Middle frontal gyrus (tissue), 1 donor: Measurements from ENCODE around the gene LGALS3.

Source experiments
- DNase-seq: peaks from one replicate; pipeline ENCODE4 v3.0.0-alpha.2; 2015; ENCODE audit warnings: low spot score; ENCODE audit errors: extremely low spot score

LGALS3 gene

DNA sequence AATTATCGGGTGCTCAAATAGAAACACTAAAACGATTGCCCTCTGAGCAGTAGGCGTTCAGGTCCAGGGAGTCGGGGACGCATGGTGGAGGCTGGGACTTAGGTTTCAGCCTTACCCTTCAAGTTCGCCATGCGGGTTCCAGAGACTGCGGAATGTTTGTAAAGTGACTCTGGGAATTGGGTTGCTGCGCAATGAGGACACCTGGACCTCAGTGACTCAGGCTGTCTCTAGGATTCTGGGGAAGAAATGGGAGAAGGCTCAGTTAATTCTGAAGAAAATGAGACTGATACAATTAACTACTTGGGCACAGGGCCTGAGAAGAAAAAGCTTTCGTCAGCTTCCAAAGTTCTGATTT lies 1.1 kb downstream of the LGALS3 start:
- DNase-seq, result no peak

DNA sequence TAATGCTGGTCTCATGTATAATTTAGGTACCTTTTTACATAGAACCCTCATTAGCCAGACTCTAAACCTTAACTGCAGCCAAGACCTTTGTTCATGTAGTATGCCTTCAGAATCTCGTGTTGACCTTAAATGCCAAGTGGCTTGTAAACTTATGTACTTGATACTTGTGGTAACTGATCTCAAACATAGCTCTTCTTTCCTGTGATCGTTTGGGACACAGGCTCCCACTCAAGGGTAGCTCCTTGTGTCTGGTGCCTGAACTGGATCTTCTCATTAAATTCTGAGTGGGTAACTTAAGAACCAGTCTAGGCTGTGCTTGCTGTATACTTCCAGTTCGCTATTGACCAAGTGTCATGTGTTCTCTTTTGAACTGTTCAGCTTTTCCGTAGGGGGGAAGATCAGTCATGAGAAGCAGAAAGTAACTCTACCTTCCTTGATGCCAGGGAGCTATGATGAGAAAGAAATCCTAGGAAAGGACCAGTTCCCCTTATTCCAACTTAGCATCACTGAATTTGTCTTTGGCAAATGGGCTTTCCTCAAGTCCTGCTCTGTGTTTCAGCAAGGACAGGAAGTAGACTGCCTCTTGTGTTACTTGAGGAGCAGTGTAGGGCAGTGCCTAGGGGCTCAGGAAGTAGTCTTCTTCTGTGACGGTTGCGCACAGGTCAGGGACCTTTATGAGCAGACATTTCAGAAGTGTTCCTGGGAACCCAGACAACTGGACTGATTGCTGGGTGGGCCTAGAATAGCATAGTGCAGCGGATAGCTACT lies 2.5 kb downstream of the LGALS3 start:
- no peak for DNase-seq

DNA sequence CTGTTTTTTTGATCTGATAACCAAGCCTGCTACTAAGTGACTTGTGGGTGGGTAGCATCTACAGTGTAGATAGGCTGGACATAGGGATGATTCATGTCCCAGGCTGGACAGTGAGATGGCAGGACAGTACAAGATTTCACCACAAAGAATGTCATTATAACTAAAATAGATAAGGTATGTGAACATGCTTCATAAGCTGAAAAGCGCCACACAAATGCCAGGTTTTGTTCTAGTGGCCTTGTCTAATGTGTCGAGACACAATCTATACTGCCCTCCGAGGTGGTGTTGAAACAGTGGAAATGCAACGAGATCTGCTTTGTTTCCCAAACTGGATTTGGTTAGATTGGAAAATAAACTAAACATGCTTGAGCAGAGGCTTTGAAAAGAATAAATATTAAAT lies 4.4 kb downstream of the LGALS3 start:
- no peak for DNase-seq

DNA sequence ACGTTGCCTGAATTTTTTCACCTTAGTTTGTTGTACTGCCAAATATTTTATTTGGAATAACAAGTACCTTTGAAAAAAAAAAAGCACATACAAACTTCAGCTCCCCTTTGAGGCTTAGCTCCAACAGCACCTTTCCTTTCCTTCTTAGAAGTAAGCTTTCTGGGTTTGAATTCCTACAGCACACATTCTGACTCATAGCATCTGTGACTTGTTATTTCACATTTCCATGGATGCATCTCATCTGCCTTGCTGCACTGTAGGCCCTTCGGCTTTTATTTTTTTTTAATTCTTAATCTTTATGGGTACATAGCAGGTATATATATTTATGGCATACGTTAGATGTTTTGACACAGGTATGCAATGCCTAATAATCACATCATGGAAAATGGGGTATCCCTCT lies 7.2 kb downstream of the LGALS3 start:
- DNase-seq, result no peak

DNA sequence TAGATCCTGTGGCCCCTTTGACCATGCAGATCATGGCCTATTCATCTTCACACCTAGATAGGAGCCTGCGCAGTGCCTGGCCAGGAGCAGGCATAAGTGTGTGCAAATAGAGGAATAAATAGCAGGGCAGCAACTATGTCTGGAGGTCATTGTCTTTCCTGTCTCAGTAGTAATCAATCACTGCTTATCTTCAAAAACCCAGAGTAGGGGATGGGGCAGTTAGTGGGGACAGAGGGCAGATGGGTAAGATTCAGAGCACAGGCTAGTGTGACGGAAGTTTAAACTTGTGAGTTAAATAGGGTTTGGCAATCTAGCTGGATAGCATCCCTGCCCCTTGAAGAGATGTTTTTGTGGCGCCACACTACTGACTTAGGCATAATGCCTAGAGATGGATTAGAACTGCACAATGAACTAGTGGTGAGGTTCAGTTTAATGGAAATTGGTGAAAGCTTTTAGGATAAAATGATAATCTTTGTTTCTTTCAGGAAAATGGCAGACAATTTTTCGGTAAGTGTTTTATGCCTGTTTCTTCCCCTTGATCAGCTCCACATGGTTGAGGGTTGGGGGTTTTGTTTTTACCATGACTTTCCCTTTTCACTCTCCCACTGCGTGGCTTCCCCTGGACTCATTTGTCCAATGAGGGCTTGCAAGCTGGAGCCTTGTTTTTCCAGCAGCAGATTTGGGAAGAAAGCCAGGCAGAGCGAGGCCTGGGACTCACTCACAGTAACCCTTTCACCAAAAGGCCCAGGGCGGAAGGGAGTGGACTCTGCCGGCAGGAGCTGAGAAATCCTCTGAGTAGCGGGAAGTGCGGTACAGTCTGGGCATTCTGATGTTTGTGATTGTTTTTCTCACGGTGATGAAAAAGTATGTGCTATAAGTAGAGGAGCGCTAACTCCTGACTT lies 8.1 kb downstream of the LGALS3 start:
- DNase-seq, result peak; percentile 27

DNA sequence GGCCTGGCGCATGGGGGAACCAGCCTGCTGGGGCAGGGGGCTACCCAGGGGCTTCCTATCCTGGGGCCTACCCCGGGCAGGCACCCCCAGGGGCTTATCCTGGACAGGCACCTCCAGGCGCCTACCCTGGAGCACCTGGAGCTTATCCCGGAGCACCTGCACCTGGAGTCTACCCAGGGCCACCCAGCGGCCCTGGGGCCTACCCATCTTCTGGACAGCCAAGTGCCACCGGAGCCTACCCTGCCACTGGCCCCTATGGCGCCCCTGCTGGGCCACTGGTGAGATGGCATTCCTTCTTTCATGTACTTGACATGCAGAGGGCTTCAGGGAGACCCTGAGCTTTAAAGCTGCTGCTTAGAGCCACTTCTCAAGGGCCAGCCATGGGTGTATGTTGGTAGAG lies 9.0 kb downstream of the LGALS3 start:
- no peak for DNase-seq

DNA sequence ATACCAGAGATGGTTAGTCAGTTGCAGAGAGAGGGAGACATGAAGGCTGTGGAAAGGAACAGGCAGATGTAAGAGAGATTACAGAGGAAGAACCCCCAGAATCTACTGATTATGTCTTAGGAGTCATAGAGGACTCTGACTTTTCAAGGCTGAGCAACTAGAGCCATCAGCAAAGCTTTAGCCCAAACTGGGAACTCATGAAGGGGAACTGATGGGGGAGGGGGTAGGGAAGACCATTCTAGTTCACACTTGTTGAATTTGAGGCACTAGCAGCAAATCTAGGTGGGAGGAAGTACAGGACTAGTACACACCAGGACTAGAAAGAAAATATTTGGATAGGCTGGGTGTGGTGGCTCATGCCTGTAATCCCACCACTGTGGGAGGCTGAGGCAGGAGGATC lies 10.1 kb downstream of the LGALS3 start:
- no peak for DNase-seq

DNA sequence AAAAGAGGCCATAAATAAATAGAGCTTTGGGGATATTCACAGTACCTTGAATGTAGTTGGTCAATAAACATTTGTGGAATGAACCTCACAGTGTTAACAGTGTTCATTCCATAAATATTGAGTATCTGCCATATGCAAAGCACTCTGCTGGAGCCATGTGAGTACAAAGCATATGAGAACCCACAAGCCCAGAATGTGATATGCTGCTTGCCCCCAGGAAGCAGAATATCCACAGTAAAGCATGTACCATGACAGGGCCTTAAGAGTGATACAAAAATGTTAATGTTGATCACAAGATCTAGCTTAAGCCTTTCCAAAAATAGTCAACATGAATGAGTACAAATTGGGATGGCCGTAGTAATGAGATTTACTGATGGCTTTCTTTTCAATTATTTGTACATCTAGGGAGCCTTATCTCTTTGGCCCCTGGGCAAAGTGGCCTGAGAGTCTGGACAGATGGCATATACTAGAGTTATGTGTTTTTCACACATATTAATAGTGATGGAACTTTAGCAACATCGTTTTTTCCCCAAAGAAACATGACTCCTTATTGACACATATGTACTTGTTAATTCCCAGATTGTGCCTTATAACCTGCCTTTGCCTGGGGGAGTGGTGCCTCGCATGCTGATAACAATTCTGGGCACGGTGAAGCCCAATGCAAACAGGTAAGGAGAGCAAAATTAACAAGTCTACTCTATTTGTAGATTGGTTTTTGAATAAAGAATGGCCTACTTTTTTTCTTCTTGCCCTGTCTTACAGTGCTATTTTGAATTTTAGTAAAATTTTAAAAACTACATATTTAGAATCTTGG lies 10.9 kb downstream of the LGALS3 start:
- no peak for DNase-seq

DNA sequence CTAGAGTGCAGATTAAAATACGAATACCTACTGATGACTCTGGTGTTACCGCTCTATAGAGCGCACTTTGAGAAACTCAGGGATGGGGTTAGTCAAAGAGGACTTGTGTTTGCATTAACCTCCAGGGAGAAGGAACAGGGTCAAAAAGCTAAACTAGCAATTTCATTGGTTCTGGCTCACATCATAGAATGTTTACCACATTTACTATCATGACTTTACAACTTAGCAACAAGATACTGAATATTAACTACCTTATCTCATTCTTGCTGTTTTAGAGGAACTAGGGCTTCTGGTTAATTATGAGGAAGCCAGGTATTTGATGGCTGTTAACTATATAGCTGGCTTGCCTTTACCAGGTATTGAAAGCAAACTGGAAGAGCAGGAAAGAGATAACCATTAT lies 12.8 kb downstream of the LGALS3 start:
- DNase-seq, result no peak

DNA sequence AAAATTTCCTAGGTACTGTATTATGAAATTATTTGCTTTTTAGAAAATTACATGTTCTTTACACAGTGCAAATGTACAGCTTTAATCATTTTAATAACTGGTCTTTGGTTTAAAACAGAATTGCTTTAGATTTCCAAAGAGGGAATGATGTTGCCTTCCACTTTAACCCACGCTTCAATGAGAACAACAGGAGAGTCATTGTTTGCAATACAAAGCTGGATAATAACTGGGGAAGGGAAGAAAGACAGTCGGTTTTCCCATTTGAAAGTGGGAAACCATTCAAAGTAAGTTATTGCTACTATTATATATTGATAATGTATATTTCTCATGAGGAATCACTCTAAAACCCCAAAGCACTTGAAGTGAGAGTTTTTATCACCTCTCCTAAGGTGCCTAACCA lies 13.4 kb downstream of the LGALS3 start:
- DNase-seq, result no peak

DNA sequence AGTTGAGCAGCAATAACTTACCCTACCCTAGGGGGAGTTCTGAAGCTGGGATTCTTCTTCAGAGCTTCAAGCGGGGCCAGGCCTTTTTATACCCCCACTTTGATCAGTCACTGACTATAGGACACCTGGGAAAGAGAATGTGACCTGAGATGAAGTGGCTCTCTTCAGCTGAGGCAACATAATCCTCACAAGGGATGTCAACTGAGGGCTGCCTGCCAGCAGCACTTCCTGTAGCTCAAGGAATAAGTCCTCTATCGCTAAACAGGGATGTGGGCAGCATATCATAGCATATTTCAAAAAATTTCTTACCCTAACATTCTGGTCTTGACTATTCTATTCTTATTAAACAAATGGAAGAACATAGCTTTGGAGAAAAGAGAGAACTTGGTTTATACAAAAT lies 17.4 kb downstream of the LGALS3 start:
- no peak for DNase-seq

DNA sequence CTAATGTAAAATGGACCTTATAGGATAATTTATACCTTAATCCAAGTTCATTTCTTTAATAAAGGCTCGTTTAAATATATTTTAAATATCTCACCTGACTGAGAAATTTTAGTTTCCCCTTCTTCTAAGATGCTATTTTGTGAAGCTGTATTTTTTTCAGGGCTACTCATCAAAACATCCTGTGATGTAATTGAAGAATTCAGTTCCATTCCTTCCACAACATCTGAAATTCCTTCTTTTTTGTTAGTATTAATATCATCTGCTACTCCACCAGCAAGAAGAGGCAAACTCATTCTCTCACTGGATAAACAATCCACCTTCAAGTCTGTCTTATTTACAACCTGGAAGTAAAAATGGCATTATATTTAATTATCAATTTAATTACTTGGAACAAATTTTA lies 22.5 kb downstream of the LGALS3 start:
- DNase-seq, result no peak

DNA sequence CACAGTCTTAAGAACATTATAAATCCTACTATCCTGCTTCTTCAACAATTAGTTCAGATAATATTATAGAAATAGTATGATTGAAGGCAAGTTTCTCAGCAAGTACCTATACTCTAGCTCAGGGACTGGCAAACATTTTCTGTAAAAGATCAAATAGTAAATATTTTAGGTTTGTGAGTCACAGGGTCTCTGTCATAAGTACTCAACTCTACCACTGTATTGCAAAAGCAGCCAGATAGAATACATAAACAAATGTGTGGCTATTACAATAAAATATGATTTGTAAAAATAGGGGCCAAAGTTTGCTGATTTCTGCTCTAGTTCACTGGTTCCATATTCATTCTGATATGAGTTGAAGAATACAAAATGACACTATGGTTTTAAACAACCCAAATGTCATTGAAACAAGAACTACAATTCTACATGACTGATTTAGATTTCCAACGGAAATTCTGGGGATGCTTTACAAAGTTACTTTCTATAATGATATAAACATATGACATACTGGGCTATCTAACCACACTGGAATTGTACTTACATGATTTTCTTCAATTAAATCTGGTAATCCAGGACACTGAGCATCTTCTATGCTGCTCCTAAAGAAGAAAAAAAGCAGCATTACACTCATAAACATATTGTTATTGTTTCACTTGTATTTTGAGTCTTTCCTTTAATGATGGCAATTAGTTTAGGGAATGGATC lies 23.2 kb downstream of the LGALS3 start:
- no peak for DNase-seq

DNA sequence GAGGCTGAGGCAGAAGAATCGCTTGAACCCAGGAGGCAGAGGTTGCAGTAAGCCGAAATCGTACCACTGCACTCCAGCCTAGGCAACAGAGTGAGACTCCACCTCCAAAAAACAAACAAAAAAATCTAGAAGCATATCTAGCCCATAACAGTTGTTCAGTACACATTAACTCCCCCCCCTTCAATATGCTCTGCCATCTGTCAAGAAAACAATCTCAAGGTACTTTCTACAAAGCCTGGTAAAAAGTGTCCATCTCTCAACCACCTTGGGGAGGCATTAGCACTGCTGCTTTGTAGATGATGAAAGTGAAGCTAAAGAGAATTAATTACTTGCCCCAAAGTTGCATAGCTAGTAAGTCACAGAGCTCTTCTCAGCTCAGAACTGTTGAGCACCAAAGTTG lies 24.9 kb downstream of the LGALS3 start:
- no peak for DNase-seq

DNA sequence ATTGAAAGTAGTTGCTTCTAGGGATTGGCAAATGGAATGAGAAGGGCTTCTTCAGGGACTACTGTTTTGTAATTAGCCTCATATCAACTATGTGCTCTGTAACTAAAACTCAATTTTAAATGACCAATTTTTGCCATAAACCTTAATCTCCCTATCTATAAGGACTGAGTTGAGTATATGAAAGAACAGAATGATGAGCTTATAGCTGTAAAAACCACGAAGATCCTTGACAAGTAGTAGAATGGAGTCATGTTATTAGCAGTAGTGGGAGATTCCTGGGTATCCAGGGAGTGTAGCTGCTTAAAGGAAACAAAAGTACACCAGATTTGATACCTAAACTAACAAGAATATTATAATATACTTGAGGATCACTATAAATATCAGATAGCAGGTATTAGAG lies 28.0 kb downstream of the LGALS3 start:
- DNase-seq, result no peak

DNA sequence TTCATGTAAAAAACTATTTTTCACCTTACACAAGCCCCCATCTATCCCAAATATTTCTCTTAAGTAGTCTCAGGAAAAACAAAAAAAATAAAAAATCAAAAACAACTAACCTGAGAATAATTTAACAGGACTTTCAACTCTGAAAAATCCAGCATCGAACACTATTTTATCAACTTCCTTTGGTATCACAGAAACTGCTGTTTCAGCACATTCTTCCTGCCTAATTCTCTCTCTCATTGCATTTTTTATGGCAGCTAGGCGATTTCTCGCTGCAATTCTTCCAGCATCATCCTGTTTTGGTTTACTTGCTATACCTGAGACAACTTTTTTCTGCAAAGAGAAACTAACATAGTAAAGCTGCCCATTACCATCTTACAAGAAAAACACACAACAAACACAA lies 29.4 kb downstream of the LGALS3 start:
- no peak for DNase-seq

DNA sequence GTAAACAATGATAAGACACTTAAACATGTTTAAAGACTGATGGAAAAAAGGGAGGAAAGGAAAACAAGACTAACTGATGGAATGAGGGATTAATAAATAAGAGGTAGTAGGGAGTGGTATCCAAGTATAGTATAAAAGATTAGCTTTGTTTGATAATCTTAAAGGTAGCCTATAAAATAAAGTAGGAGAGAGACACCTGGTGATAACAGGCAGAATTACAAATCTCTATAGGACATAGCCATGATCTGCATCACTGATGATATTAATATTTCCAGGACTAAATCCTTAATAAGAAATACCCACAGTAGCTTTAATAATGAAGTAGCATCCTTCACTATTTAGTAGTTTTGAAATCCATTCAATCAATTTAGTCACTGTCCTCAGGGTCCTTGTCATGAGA lies 31.9 kb downstream of the LGALS3 start:
- no peak for DNase-seq

DNA sequence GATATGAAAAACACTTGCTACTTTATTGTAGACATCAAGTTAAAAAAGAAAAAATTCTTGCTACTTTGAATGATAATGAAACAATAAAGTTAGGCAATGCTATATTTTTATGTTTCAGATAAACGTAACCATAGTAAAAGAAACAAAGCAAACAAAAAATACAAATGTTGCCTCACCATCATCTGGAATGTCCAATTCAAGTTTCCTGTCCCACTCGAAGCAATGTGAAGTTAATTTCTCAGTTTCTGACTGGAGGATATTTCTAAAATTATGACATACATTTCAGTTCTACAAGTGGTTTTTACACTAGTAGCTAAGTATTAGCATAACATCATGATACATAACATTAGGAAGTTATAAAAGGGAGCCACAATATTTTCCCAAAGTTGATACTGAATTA lies 41.5 kb downstream of the LGALS3 start:
- no peak for DNase-seq

DNA sequence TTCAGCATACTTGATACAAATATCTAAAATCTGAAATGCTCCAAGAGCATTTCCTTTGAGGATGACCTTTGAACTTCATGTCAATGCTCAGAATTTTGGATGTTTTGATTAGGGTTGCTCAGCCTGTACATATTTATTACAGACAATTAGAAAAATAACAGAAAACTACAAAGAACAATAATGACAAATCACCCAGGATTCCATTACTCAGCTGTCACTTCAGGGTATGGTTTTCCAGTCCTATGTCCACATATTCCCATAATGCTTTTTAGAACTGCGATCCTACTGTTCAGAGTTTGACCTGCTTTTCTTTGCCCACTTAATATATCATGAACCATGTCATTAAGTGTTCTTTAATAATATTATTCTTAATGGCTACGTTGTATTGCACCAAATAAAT lies 51.0 kb downstream of the LGALS3 start:
- DNase-seq, result no peak

DNA sequence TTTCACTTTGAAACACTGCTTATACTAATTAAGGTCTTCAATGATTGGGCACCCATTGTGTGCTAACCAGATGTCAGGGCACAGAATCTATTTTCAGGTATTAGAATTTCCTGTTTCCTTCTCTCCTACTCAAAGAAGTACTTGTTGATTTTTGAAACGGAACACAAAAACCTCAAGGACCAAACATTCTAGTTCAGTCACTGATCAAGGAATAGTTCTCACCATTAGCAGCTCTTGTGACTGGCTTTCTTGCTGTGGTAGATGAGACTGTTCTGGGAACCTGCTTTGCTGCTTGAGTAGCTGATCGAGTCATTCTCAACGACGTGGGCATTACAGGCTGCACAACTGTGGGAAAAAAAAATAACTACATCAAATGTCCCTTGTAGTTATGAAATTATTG lies 51.4 kb downstream of the LGALS3 start:
- DNase-seq, result no peak

DNA sequence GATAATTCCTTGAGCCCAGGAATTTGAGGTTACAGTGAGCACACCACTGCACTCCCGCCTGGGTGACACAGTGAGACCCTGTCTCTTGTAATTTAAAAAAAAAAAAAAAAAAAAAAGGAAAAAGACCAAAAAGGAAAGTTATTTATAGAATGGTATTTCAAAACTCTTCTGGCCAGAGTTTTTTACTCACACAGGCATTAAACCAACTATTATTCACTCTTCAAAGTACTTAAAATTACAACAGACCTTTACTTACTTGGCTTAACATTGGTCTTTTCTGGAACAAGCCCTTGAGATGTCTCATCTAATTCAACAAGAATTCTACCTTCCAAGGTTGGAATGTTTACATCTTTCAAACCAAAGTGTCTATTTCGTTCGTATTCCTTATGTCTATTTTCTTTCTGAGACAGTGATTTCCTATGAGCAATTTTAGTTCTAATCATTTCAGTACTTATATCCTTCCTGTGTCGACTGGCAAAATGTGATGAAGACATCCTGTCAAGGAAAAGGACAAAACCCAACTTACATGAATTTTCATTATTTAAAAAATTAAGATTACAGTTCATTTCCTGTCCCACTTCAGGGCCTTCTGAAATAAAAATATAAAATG lies 59.7 kb downstream of the LGALS3 start:
- DNase-seq, result no peak
